NCI-H2081 treated with DMSO at 0.1 percent for 48 hours (cell line): ENCODE results near the gene NOTCH3.

Source experiments
- DNase-seq: peaks from one replicate; lab custom pipeline; 2025; lab: John Stamatoyannopoulos, UW

The NOTCH3 gene

GRCh38 chr19:15123031-15123890 lies 77.5 kb downstream of the NOTCH3 start:
- DNase-seq = no peak

GRCh38 chr19:15122331-15123030 lies 78.3 kb downstream of the NOTCH3 start:
- DNase-seq = no peak

DNA sequence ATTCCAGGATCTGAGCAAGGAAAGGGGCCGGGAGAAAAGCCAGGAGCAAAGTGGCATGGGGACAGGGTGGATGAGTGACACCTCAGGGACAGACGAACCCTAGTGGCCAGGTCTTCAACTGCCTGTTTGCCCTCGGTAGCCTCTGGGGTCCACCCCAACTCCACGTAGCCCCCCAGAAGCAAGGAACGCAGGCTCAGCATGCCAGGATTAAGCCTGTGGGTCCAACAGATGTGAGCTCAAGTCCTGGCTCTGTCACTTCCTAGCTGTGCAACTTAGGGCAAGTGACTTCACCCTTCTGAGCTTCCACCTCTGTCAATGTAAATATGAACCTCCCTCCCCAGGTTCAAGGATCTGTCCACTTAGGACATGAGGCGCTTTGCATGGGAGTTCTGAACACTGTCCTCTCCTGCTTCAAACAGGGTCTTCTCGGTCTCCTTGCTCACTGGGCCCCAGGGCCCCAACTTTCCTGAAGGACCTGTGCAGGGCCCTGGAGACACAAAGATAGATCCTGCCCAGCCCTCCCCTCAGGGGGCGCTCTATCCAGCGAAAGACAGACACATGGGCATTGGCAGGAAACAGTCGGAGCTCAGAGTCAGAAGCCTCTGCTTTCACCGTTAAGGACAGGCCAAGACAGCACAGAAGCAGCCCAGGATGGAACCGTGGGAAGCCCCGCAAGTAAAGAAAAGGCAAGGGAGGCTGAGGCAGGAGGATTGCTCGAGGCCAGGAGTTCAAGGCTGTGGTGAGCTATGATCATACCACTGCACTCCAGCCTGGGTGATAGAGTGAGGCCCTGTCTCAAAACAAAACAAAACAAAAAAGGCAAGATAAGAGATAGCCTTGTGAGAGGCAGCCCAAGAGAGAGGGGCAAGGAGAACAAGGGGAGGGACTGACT lies 80.4 kb downstream of the NOTCH3 start:
- no peak for DNase-seq

DNA sequence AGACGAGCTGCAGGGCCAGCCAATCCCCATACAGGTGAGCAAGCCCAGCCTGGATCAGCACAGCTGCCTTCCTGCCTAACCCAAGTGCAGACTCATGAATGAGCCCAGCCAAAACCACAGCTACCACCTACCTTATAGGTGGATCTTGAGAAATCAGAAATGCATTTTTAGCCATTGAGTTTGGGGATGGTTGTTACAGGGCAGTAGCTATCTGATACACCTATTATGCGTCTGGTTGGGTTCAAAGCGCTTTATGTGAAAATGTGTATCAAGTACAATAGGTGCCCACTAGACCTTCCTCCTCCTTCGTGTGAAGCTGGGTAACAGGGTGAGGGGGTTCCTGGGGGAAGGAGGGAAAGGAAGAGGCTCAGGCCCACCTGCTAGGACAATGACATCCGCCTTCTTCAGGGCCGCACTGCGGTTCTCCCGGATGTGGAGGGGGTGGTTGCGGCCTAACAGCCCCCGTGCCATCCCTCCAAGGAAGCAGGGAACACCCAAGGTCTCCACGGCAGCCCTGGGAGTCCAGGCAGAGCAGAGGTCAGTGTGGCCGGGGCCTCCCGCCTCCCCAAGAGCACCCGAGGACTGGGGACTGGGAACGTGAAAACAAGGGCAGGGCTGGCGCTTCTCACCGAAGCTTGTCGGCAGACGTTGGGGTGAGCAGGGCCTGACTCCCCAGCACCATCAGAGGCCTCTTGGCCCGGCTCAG lies 81.9 kb downstream of the NOTCH3 start:
- DNase-seq = no peak

DNA sequence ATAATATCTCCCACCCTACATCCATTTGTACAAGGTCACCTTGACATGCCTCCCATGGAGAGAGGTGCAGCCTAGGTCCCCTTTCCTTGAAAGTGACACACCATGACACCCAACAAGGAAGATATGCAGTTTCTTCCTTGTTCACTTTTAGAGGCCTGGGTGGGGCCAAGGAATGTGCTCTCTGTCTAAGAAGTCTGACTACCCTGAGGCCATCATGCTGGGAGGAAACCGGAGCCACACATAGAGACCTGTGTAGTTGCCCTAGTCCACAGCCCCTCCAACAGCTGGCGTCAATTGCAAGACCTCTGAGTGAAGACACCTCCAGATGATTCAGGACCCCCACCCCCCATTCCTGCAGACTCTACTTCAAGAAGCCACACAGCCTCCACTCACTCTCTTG lies 82.5 kb downstream of the NOTCH3 start:
- no peak for DNase-seq

DNA sequence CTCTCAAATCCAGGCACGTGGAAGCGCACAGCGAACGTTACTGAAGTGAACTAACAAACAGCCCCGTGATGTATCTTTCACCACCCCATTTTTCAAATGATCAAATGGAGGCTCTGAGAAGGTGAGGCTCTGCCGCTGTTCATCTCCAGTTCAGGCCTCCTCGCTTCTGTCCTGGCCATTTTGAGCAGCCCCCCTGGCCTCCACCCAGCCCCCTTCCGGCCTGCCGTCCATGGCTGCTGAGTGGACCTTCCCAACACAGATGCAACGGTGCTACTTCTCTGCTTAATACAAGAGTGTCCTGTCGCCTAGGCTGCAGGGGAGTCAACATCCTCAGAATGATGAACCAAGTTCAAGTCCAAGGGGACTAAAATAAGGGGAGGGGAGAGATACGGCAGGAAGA lies 83.9 kb downstream of the NOTCH3 start:
- DNase-seq = no peak

GRCh38 chr19:15115762-15116615 lies 84.8 kb downstream of the NOTCH3 start:
- no peak for DNase-seq

- no peak for DNase-seq
Observed at GRCh38 chr19:15115080-15115479, 85.7 kb downstream of the NOTCH3 start.

GRCh38 chr19:15114153-15114540 lies 86.6 kb downstream of the NOTCH3 start:
- DNase-seq = no peak

- DNase-seq = no peak
Observed at GRCh38 chr19:15113245-15114152, 87.3 kb downstream of the NOTCH3 start.

DNA sequence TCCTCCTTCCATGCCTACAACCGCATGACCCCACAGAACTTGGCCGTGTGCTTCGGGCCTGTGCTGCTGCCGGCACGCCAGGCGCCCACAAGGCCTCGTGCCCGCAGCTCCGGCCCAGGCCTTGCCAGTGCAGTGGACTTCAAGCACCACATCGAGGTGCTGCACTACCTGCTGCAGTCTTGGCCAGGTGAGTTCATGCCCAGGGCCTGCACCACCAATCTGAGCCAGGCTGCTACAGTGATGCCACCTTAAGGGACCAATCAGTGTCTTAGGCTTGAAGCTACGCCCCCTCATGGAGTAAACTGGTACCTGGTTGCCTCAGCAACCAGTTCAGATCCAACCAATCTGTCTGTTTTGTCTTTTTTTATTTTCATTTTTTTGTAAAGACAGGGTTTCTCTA lies 88.4 kb downstream of the NOTCH3 start:
- DNase-seq = no peak

DNA sequence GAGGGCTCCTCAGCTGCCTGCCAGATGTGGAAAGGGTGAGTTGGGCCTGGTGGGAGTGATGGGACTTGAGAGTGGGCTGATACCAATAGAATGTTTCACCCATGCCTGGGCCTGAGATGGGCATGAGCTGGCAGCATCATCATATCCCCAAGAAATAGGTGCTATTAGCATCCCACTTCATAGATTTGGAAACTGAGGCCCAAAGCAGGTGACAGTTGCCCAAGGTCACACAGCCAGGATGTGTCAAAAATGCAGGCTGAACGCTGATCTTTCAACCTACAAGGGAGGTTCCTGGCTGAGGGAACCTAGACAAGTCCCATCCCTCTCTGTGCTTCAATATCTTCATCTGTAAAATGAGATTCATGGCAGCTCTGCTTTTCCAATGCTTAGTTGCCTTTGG lies 89.0 kb downstream of the NOTCH3 start:
- DNase-seq = no peak

DNA sequence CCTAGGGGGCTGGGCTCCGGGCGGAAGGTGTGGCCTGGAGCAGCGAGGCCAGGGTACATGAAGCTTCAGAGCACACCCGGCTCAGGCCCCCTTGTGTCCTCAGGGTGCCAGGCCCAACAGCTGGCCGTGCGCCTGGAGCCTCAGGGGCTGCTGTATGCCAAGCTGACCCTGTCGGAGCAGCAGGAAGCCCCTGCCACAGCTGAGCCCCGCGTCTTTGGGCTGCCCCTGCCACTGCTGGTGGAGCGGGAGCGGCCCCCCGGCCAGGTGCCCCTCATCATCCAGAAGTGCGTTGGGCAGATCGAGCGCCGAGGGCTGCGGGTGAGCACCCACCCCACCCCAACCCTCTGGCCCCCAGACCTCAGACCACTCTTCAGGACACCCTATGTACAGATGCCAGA lies 90.4 kb downstream of the NOTCH3 start:
- no peak for DNase-seq

- DNase-seq = no peak
Observed at GRCh38 chr19:15109768-15110417, 90.9 kb downstream of the NOTCH3 start.
